ENCODE measurements around the gene TM4SF1.

DNA sequence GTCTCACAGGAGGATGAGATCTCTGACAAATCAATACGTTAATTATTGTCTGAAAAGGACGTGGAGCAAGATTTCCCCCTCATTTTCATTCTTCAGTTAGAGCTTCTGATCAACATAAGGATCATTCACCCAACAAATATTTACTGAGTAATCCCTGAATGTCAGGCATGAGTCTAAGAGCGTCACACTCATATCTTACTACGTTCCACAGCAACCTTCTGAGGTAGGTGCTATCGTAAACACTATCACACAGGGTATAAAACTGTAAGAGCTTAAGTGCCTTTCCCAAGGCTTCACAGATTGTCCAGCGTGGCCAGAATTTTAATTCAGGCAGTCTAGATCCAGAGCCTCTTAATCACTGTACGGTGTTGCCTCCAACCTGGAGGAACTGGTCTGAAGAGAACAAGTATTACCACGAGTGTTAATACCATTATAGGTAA lies 10.6 kb upstream of the TM4SF1 start:
- TF ChIP-seq, protein P1, sequence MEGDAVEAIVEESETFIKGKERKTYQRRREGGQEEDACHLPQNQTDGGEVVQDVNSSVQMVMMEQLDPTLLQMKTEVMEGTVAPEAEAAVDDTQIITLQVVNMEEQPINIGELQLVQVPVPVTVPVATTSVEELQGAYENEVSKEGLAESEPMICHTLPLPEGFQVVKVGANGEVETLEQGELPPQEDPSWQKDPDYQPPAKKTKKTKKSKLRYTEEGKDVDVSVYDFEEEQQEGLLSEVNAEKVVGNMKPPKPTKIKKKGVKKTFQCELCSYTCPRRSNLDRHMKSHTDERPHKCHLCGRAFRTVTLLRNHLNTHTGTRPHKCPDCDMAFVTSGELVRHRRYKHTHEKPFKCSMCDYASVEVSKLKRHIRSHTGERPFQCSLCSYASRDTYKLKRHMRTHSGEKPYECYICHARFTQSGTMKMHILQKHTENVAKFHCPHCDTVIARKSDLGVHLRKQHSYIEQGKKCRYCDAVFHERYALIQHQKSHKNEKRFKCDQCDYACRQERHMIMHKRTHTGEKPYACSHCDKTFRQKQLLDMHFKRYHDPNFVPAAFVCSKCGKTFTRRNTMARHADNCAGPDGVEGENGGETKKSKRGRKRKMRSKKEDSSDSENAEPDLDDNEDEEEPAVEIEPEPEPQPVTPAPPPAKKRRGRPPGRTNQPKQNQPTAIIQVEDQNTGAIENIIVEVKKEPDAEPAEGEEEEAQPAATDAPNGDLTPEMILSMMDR (IDR thresholded peaks at IDR 0.05), result no peak
- no peak for TF ChIP-seq POLR2A (IDR thresholded peaks at IDR 0.05)

Data from prostate gland (tissue), 2 donors.